IPS DF 19.7 (cell line): ENCODE data around the gene PSMD7.

Experiments
- DNase-seq: peaks from one replicate; pipeline ENCODE4 v3.0.0-alpha.2; 2013; ENCODE audit warnings: low read depth, low spot score

PSMD7 gene

DNA sequence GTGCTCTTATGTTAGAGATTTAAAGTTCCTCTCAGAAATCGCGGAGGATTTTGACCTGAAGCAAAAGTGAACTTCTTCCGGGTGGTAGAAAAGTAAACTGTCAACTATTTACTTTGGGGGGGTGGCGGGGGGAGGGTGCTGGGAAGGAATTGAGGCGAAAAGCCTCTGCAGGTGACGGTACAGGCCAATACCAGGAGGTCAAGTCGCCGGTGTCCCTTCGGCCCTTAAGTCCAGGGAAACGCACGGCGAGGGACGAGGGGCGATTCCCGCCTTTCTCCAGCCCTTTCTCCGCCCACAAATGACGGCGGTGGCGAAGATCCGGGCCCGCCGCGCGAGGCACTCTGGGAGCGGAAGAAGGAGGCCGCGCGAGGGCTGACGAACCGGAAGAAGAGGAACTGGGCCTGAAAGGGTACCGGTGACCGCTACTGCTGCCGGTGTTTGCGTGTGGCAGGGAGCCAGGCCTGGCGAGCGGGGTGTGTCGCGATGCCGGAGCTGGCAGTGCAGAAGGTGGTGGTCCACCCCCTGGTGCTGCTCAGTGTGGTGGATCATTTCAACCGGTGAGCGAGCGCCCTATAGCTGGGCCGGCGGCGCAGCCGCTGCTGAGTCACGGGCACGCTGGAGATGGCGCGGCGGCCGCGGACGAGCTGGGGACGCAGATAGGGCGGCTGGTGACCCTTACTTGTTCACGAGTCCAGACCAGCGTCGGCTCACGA lies at the start of gene PSMD7:
PSMD7 (plus strand) TSS at position 383 of the 713 bp plus-strand sequence; CDS start at position 484, 101 bp downstream.
- DNase-seq, result peak; percentile 64

DNA sequence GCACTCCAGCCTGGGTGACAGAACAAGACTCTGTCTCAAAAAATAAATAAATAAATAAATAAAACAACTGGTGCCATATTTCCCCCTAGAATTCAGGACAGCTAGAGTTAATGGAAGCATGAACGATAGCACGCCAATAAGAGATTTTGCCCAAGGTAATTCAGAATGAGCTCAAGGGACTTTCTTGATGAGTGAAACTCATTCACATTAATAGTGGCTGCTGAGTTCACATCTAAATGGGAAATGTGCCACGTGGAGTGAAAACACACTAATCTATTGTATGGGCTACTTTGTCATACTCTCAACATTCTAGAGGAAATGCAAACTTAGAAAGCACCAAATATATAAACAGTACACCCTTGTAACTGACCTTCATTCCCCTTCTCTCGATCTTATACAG lies 47.4 kb upstream of the PSMD7 start:
- DNase-seq, result no peak

GRCh38 chr16:74249846-74250245 lies 46.8 kb upstream of the PSMD7 start:
- DNase-seq, result no peak

- DNase-seq, result no peak
Observed at GRCh38 chr16:74252329-74252728, 44.3 kb upstream of the PSMD7 start.

DNA sequence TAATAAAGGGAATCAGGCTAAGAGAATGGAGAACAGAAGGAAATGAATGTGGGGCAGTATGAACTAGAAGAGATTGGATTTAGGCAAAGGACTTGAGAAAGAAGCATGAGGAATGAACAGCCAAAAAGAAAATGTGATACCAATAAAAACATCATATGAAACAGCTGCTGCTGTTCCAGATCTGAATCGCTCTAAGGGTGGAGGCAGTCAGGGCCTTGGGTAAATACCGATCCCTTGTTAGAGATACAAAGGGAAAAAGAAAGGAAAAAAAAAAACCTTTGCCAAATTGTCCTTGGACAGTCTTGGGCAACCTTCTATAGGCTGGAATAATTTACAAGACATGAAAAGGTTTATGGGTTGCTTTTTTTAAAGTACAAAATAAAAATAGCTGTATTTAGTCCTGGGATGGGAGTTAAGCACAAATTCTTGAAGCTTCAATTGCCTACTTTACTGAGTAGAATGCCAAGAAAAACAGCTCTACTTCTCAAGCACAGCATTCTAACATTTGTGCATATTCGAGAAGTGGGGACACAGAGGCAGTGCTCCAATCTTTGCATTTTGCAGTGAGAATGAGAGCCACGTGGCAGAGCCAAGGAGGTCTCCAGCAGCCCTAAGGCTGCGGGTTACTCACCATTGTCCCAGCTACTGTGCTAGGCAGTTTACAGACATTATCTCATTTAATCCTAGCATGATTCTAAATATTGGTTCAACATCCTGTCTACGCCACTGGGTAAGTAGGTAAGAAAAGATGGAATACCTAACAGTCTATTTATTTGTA lies 43.3 kb upstream of the PSMD7 start:
- no peak for DNase-seq

- DNase-seq, result no peak
Observed at GRCh38 chr16:74257061-74257460, 39.6 kb upstream of the PSMD7 start.

DNA sequence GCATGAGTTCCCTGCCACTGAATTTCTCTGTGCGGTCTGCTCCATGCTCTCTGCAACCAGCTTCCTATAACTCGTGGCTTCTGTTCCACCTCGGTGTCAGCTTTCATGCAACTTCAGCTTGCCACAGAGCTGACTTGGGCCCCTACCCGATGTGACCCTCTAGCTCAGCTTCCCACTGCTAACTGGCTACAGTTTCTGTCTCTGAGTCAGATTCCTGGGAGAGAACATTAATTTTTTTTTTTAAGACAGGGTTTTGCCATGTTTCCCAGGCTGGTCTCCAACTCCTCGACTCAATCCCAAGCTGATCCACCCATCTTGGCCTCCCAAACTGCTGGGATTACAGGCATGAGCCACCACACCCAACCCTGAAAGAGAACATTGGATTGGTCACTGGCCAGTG lies 35.5 kb upstream of the PSMD7 start:
- DNase-seq, result no peak

- DNase-seq, result no peak
Observed at GRCh38 chr16:74264811-74265210, 31.8 kb upstream of the PSMD7 start.

- no peak for DNase-seq
Observed at GRCh38 chr16:74268372-74268782, 28.2 kb upstream of the PSMD7 start.

DNA sequence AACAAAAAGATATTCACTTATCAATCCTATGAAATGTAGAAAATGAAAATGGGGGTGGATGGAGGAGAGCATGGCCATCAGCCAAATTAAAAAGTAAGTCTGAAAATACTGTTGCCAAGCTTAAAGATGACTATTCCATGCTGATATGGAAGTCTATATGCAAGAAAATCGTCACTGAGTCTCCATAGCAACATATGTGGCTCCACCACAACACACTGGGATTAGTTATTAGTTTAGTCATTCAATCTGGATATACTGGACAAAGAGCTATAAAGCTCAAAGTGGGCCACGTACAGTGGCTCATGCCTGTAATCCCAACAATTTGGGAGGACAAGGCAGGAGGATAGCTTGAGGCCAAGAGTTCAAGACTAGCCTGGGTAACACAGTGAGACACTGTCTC lies 24.7 kb upstream of the PSMD7 start:
- DNase-seq, result no peak

GRCh38 chr16:74275031-74275636 lies 21.5 kb upstream of the PSMD7 start:
- no peak for DNase-seq

DNA sequence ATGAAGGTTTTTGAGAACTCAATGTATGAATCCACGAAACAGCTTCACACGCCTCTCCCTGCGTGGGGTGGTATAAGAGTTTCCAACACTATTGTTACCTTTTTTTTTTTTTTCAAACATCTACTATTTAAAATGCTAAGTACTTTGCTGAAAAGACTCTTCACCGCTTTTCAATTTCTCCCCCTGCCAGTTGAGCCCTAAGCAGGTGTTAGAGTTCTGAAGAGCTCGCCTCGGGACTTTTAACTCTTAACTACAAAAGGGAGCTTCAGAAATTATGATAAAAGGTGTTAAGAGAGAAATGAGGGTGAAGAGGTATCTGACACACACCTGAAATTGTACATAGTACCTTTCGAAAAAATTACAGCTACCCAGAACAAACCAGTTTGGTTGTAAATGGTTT lies 20.9 kb upstream of the PSMD7 start:
- no peak for DNase-seq

GRCh38 chr16:74277974-74278373 lies 18.6 kb upstream of the PSMD7 start:
- DNase-seq, result no peak

- DNase-seq, result no peak
Observed at GRCh38 chr16:74279266-74279665, 17.3 kb upstream of the PSMD7 start.

DNA sequence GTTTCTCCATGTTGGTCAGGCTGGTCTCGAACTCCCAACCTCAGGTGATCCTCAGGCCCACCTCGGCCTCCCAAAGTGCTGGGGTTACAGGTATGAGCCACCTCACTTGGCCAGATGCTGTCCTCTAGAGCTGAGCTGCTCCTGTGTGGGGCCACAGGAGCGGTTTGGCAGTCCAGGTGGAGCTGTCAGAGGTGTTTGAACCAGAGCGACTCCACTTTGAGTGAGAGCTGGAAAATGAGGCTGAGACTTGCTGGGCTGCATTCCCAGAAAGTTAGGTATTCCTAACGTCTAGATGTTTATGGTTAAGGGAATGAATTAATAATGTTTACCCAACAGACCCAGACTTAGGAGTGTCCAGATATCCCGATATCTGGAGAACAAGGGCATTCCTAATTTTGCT lies 16.8 kb upstream of the PSMD7 start:
- DNase-seq, result no peak

GRCh38 chr16:74280448-74280847 lies 16.2 kb upstream of the PSMD7 start:
- no peak for DNase-seq

DNA sequence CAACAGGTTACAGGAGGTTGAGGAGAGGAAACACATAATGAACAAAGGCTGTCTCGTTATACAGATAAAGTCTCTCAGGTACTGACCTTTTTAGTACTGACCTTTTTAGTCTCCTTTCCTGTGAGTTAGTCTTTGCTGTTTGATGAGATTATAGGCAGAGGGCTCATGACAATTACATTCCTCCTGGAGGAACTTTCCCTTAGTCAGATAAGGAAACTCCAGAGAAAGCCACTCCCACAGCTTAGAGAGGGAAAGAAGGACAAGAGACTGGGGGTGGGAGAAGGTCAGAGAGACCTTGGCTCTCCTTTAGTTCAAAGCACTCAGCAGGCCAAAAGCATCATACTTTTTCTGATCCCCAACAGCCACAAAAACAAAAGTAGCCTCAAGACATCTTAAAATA lies 15.3 kb upstream of the PSMD7 start:
- peak; percentile 9 for DNase-seq

DNA sequence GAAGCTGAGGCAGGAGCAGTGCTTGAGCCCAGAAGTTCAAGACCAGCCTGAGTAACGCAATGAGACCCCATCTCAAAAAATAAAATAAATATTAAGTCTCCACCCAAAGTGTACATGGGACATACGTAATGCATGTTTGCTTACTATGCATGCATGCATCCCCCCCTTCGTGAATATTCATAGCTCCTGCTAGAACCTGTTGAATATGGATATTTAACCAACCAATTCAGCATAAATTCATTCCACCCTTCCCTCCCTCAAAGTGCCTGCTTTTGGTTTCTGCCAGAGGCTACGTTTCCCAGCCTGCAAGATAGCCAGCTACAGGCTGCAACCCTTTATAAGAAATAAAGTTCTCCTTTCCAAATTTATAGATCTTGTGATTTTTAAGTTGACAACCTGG lies 12.9 kb upstream of the PSMD7 start:
- DNase-seq, result no peak

GRCh38 chr16:74288065-74288464 lies 8.5 kb upstream of the PSMD7 start:
- no peak for DNase-seq

DNA sequence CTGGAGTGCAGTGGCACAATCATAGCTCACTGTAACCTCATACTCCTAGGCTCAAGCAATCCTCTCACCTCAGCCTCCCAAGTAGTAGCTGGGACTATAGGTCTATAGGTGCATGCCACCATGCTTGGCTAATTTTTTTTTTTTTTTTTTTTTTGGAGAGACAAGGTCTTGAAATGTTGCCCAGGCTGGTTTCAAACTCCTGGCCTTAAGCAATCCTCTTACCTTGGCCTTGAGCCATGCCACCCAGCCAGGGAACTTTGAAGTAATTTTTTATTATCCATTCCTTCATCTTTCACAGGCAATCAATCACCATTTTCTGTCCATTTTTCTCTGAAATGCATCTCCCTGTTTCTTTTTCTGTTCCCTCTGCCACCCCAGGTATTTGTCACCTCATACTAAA lies 6.3 kb upstream of the PSMD7 start:
- no peak for DNase-seq

DNA sequence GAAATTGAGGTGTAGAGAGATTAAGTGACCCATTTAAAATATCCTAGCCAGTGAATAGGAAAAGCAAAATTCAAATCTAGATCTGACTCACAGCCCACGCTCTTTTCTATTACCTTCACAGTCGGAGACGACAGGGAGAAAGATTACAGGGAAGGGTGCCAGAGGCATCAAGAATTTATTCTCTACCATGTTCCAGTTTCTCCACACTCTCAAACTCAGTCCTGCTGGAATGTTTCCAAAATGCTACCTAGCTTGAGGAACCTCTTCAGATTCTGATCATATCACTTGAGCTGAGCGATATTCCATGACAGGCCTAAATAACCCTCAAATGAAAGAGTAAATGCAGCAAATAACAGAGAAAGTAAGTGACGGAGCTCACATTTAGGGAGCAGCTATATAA lies 5.4 kb upstream of the PSMD7 start:
- no peak for DNase-seq

GRCh38 chr16:74291577-74292208 lies 4.9 kb upstream of the PSMD7 start:
- DNase-seq, result no peak

DNA sequence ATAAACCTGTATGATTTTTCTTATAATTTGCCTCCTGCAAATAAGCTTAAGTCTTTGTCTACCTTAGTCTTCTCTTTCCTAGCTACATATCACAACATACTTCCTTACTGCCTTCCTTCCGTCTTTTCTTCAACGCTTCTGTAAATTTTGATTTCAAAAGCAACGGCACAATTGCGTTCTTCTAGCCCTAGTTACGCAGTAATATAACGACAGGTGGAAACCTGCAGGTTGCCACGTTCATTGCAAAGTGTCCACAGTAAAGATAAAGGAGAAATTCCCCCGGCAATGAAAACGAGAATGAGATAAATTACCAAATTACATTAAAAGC lies 546 bp upstream of the PSMD7 start:
- no peak for DNase-seq
